H1 (cell line): ENCODE measurements around the gene TMEM178B. TPM values are rescaled to one million over a fixed set of nuclear protein-coding genes. Genes with fewer than 3 reads are reported as not detected.

Experiments used
- SP1 ChIP-seq: IDR thresholded peaks from 2 replicates; pipeline ENCODE4 v1.6.1; 2011; ENCODE audit warnings: low read depth, low read length
- polyA plus RNA-seq, 7 experiments: library from polyadenylated mRNA; depleted of rRNA in 3 of 7; stranded (reverse) in 5 of 7; unstranded in 2 of 7; fragments of >200 nt in 5 of 7; fragments of 200-250 nt in 2 of 7; gene quantifications; 1 replicate in 5 of 7; 2 replicates in 1 of 7; 4 replicates in 1 of 7; pipeline versions ENCODE4 v1.2.1 to v1.2.3, GENCODE V29; 2011 to 2013; ENCODE audit warnings: missing spikeins in 2 of 7, mixed read lengths in 2 of 7
- total RNA-seq: library from RNA; stranded (reverse); fragmentation: NEBNext Ultra II Directional; extraction: Animal tissue kit (Norgen Biotek cat#: 25700); gene quantifications from 2 replicates; pipeline ENCODE4 v1.2.1, GENCODE V29; 2021

Gene TMEM178B
- total and polyA plus RNA-seq, 2 of the 8 experiments (the other 6 are each of a cell fraction or from before 2014, with no cell fraction given), result 5.3 to 18.1 TPM

DNA sequence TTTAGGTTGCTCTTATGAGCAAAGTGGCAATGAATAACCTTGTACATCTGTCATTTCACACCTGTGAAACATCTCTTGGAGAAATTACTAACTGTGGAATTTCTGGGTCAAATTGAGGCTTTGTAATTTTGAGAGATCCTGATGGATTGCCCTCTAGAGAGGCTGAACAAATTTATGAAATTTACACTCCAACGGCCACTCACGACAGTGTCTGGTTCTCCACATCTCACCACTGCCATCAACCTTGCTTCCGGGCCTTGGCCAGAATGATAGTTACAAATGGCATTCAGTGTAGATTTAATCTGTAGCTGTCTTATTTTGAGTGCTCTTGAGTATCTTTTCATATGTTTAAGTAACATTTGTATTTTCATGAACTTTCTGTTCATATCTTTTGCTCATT lies 117.4 kb downstream of the TMEM178B start (continued):
- no peak for TF ChIP-seq SP1
